GM21528 (cell line): ENCODE measurements around the gene EYA4.
"Not testable (repeated sequence)": the region's sequence is repeated elsewhere in the genome, so short reads cannot be mapped to it uniquely, and the experiment has no call there.

ENCODE experiments used
- ATAC-seq: cut with Tn5 transposase; IDR thresholded peaks from one replicate; pipeline ENCODE4 v1.9.1; 2021; ENCODE audit warnings: mild to moderate bottlenecking, moderate library complexity; ENCODE audit not compliant: unreplicated experiment, low FRiP score

EYA4 gene

DNA sequence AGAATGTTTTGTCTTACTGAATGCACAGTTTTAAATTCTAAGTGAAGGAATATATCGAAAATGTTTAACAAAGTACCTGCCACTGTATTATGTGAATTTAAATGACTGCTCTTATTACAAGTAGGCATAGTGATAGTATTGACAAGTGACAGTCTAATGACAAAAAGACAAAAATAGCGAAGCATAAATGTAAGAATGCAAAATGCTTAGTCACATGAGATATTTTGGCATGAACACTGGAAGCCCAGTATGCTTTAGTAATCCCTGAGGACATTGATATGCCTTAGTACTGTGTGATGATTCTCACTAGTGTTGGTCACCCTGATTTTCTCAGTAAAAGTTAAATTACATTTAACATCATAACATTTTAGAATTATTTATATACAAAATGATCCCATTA, 153.5 kb downstream of the EYA4 start:
- ATAC-seq = no peak

DNA sequence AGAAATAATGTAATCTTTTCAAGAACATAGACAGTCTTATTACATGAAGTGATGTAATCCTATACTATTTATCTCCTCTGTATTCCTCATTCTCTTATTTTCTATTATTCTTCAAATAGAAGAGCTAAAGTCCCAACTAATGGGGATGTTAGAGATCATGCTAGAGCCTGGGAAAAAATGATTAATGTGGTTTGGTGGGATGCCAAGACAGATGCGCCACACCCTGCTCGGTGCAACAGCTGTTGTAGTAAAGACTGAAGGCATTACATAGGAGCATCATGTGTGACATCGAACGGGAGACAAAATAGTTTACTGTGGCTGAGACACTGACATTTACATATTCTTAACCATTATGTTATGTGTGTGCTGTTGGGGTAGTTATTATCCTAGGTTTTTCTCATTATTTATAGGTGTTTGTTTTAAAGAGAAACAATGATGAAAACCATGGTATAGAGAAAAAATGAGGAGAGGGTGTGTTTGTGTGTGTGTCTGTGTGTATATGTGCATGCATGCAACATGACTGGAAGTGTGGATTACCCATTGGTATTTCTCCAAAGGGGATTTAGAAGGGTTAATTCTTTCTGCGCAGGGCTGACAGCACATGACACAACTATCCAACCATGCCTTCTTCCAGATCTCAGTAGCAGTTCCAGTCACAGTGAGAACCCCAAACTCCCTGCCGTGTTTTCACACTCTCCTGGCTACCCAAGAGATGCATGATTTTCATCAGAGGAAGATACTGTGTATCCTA, 155.3 kb downstream of the EYA4 start:
- ATAC-seq = no peak

DNA sequence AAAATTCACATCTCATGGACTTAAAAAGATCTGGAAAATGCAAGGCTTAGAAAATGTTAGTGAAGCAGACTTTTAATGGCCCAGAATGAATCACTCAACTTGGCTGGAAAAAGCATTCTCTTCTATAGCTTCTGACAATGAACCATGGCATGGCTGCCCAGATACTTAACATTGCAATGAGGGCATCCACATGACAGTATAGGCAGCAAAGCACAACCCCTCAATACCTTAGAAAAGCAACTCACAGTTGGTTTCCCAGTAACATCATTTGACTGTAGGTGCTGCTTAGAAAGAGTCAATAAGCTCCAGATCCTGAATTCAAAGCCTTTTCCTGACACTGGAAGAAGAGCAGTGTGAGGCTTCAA, 155.8 kb downstream of the EYA4 start:
- ATAC-seq = no peak

DNA sequence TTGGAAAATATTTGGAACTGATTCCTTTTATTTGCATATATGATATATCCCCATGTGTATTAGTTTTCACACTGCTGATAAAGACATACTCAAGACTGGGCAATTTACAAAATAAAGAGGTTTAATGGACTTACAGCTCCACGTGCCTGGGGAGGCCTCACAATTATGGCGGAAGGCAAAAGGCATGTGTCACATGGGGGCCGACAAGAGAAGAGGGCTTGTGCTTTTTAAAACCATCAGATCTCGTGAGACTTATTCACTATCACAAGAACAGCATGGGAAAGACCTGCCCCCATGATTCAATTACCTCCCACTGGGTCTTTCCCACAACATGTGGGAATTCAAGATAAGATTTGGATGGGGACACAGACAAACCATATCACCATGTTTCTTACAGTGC, 156.4 kb downstream of the EYA4 start:
- not testable (repeated sequence) for ATAC-seq

DNA sequence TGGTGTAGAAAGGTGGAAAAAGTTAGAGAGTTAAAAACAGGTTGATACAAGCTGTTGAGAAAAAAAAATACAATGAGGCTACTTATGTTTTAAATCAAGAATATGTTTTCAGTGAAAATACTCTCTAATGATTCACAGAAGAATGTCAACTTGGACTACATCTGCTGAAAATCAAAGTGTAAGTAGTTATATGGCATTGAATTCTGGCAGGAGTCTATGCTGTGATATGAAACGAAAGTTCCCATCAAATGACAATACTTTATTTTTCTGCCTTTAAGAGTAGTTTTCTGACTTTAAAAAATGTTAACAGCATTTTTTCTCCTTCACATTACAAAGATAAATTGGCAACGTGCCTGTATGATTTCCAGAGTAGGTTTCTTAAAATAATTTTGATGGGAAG, 158.3 kb downstream of the EYA4 start:
- ATAC-seq = no peak

DNA sequence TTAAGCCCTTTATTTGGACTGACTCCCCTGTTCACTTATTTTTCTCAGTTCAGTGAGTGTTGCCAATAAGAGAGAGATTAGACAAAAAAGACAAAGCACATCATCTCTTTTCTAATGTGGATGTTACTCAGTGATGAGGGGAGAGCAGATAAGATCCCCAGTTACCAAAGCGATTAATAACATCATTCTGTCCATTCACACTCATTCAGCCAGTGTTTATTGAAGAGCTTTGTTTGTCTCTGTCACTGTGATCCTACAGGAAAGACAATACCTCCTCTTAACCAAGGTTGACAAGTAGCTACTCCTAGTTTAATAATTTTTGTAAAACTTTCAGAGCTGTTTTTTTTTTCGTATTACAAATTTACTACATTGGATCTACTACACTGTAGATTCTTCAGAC, 163.0 kb downstream of the EYA4 start:
- ATAC-seq = no peak

DNA sequence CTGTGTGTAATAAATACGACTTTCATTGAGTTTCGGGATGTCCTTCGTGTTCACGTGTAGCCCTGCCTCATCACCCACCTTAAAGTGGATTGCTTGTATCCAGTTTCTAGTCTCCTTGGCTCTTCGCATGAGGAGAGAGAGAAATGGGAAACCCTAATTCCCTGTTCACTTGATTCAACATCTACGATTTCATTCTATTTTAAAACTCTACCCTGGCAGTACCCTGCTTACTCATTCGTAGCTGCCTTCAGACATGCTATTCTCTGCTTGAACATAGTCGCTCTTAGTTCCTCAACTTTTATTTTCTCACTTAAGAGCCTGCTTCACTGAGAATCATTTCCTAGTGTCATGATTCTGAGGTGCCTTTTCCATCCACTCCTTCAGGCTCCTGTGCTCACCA, 163.6 kb downstream of the EYA4 start:
- ATAC-seq = no peak

DNA sequence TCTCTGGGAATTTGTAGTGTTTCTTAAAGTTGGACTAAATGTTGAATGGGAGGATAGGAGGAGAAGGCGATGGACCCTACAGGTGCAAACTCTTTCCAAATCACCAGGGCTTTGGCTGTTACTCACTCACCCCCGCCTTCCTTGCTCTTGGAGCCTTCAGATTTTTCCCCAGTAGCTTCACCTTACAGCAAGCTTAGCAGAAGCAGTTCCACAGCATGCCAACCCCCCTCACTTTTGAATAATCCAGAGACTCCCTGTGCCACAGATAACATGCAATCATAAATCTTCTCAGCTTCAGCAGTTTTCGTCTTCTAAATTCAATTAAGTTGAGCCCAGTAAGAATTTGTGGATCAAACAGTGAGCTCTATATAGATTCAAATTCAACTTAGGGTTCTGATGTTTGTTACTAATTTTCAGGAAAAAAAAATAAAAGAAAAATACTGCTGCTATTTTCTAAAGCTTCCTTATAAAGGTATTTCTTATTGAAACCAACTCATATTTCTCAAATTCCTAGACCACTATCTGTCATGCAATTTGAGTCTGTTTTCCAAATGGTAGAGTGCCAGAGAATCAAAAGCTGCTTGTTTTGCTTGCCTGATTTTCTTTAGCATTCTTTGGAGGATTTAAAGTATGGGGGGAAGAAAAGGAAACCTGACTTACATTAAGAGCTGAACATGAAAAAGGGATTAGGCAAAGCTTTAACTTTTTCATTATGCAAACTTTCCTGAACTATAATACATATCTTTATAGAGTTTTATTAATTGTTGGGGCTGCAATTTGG, 166.4 kb downstream of the EYA4 start:
- ATAC-seq = no peak

DNA sequence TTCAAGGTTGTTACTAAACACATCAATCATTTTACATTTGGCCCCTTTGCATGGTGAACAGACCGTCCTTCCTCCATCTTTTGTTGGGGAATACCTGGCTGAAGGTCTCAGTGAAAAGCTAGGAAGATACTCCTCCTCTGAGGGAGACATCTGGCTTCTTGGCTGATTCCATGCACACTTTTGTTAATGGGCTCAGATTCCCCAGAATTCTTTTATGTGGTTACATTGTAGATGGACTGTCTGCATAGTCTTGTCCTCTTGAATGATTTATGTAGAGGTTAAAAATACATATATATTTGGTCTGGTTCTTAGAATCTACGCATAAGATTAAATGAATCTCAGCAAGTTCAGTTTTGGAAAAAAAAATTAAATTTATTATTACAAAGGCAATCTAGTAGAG, 167.0 kb downstream of the EYA4 start:
- ATAC-seq = no peak

DNA sequence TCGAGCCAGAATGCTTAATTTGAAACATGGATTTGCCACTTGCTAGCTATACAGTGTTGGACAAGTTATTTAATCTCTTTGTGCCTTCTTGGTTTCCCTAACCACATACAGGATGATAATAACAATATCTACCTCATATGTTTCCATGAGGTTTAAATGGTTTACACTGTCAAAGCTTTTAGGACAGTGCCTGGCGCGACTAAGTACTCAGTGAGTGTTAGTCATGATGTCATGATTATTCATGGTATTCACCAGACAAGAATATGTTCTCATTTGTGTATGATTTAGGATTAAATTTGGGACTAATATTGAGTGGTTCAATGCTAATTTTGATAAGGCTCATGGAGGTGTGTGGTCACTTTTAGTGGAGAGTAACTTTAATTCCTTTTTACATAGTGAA, 167.4 kb downstream of the EYA4 start:
- no peak for ATAC-seq

DNA sequence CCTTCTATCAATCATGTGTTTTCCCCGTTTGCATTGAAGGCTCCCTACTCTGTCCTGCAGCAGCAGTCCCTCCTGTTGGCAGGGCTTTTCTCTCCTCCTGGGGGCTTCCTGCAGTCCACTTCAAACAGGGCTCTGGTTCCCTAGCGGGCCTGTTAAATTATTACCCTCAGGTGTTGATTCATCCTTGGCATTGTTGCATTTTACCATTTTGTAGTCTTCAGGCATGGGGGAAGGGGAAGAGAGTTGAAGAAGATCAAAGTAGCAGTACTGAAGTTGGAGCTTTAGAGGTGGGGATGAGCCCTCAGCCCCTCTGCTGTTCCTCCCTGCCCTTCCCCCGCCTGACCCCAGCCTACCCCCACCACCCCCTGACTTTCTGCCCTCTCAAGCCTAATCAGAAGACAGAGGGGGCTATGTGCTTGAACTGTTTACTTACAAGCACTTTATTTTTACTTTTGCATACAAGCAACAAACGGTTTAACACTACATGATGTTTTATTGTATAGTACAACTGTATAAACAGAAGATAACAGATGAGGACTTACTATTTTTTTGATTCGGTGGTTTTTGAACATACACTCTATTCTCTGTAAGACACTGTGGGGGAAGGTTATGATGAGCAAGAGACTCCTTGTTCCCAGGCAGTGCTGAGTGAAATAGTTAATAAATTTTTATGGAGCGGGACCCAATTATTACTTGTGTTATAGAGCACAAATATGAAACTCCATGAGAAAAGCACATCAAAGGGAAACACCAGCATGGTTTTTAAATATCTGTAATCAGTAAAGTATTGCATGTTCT, 169.7 kb downstream of the EYA4 start:
- no peak for ATAC-seq

DNA sequence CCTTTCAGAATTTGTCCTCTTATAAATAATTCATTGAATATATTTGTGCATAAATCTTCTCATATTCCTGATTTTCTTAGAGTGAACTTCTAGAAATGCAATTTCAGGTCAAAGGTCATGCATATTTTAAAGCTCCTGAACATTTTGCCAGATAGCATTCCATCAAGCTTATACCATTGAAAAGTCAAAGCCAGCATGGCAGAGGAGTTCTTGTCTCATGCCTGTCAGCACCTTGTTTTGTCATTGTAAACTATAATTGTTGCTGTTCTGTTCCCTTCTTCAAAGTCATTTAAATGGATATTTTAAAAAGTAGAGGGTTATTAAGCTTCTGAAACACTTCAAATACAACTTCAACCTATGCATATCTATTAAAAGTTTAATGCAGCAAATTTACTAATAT, 170.6 kb downstream of the EYA4 start:
- no peak for ATAC-seq

DNA sequence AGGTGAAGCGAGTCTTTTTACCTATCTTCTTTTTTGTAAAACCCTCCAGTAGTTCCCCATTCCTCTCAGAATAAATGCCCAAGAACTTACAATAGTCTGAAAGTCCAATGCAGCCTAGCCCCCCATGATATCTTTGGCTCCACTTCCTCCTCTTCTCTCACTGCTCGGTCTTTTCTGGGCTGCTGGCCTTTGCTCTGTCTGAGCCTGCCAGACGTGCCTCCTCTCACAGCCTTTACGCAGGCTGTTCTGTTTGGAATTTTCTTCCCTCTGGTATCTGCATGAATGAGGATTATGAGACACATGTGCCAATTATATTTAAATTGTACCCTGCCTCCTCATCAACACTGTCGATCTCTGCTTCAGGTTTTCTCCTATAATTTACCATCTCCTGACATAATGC, 174.1 kb downstream of the EYA4 start:
- ATAC-seq = no peak

DNA sequence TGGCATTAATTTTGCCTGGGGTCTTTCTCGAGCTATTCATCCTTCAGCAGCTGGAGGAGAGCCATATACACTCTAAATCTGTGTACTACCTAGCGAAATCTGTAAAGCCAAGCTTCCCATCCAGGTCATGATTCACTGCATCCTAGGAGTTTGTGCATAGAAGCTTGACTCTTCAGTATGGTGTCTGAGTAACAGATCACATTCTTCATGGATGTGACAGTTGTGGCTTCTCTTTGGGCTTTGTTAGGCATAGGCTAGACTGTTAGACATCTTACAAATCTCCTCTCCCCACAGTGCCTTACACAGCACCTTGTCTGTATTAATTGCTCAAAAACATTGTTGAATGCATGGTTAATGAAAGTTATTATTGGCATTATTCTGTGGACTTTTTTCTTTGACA, 177.0 kb downstream of the EYA4 start:
- no peak for ATAC-seq

DNA sequence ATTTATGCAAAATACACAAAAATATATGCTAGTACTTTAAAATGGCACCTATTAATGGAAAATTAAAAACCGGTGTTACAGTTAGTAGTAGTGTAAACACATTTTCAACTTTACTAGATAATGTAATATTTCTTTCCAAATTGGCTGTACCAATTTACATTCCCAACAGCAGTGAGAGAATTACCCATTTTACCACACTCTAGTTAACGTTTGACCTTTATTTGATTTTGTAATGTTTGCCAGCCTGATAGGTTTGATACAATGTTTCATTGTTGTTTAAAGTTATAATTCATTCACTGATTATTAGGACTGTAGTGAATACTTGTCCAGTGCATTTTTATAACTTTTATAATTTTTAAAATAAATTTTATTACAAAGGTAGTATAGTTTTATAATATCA, 182.1 kb downstream of the EYA4 start:
- no peak for ATAC-seq

DNA sequence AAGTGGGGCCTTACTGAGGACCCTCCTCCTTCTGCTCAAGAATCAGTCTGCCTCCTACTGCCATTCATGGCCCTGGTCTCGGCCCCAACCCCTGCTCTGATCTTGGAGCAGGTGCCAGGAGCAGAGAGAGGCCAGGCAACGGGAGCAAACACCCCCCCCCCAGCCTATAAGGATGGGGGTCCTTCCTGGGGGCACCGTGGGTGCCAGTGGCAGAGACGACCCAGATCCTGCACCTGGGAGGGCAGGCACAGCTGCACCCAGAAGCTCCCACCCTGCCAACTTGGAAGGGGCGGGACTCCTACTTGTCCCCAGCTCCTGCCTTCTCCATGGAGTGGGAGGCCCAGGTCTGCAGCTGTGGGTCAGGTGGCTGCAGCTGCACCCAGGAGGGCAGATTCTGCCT, 183.2 kb downstream of the EYA4 start:
- no peak for ATAC-seq

DNA sequence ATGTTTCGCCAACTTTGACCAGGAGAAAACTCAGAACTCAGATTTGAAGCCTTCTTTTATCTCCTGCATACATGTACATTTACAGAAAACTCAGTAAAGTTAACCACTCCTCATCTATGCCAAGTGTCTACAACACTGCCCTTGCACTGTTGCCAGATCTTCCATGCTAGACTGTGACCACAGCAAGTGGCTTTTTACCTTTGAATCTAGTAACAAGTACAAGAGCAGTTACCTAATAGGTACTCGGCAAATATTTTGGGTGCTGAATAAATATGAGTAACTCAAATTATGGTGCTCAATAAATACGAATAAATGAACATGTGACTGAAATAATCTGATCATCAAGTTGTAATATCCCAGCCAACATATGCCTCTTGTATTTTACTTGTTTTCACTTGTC, 184.9 kb downstream of the EYA4 start:
- ATAC-seq = no peak

DNA sequence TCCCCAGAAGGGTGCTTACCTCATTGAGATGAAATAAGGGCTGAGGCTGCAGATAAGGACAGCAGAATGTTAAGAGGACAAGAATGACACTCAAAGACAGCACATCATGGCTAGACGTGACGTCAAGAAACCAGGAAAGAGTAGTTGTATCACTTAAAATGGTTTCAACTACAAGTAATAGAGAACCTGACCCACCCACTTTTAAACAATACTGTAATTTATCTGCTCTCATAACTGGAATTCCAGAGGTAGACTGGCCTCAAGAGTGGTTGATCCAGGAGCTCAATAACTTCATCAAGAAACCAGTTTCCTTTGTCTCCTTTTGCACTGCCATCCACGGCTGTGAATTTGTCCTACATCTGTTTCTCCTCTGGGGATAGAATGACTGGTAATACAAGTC, 187.1 kb downstream of the EYA4 start:
- ATAC-seq = no peak

DNA sequence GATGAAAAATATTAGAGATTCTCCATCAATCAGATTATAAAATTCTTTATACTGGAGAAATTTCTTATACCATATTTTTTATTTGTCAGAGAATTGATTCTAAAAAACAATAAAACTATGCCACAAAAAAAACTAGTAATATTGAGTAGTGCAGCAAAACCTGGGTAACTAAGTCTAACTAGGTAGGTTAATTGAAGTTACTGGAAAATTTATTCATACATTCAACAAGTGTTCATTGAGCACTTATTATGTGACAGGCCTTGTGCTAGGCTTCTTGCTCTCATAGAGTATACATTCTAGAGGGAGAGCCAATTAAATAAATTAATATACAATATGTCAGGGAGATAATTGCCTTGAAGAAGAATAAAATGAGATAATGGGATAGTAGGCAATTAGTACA, 189.4 kb downstream of the EYA4 start:
- no peak for ATAC-seq

DNA sequence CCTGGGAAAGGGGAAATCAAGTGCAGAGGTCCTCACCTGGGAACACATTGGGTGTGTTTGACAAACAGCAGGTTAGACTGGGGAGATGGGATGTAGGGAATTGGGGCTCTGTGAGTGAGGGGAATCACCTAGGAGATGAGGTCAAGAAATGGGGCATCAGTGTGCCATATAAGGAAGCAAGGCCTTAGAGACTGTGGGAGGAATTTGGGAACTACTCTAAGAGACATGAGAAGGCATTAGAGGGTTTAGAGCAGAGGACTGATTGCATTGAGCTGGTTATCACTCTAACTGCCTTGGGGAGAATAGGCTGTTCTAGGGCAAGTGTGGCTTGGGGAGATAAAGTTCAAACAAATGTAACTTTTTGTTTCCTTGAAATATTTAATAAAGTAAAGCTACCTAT, 189.9 kb downstream of the EYA4 start:
- no peak for ATAC-seq
